Lower leg skin (tissue), 4 donors: ENCODE data around the gene ANKRD36B. TPM values are rescaled to one million over a fixed set of nuclear protein-coding genes. Genes with fewer than 3 reads are reported as not detected.
"Not testable (repeated sequence)": the region's sequence is repeated elsewhere in the genome, so short reads cannot be mapped to it uniquely, and the experiment has no call there.

Experiments
- DNase-seq, 2 donors: peaks; one replicate each; pipeline ENCODE4 v3.0.0-alpha.2; 2019; ENCODE audit warnings: low spot score in 2 of 2
- H3K4me3 ChIP-seq: fragments of 200-600 bp; sonication (generic); 2 replicates; pipeline ENCODE4 v1.5.1; 2017; ENCODE audit warnings: mild to moderate bottlenecking, low read depth; ENCODE audit not compliant: poor library complexity, severe bottlenecking
- CTCF ChIP-seq, 3 donors: fragments of 450-650 bp; IDR thresholded peaks; one replicate each; pipeline ENCODE4 v1.5.1; 2016; ENCODE audit warnings: antibody characterized with exemption in 3 of 3, mild to moderate bottlenecking in 3 of 3, moderate library complexity in 2 of 3
- POLR2A ChIP-seq, 2 donors: fragments of 450-650 bp; IDR thresholded peaks; one replicate each; pipeline ENCODE4 v1.6.1; 2016 to 2017; ENCODE audit warnings: antibody characterized with exemption in 2 of 2, mild to moderate bottlenecking in 1 of 2, moderate library complexity in 1 of 2
- WGBS, 2 donors: methylation state at CpG; one replicate each; pipeline ENCODE4 v1.1.5; 2018; 5-methylcytosine and 5-hydroxymethylcytosine counted together
- intact Hi-C: fragments of 100-400 bp; cut with DNase I; formaldehyde crosslinking; loops from one replicate; pipeline ENCODE4 v1.15.0; 2023; ENCODE audit warnings: low total_unique reads
- total RNA-seq, 4 donors: library from RNA; depleted of rRNA; stranded (reverse); fragments of >200 nt; gene quantifications; one replicate each; pipeline ENCODE4 v1.1.0, GENCODE V29; 2016

ANKRD36B gene
- 10 to 100 TPM; 11.0 to 33.1 (median 12.6) TPM for total RNA-seq

- DNase-seq: peak; percentile 42 to 94
- WGBS, 2 donors: 1% methylated on average over 17 to 18 of the region's 90 CpGs
- intact Hi-C loops: loop anchor here (10.0 kb wide), 1 partner anchor 105 kb away; no protein-coding TSS in a partner anchor
- peak within 1 kb of the TSS; percentile 55 for H3K4me3 ChIP-seq
These were observed at the start of gene ANKRD36B for GRCh38 chr2:97589598-97590510. Gene ANKRD36B (minus strand): TSS chr2:97589877. CDS start chr2:97589685, 192 bp downstream.

GRCh38 chr2:97626049-97626430 is 36.4 kb upstream of the ANKRD36B start:
- intact Hi-C loops, H3K4me3 ChIP-seq, DNase-seq: not testable (repeated sequence)
- 78 to 91% methylated on average over 8 of the region's 8 CpGs for WGBS, 2 donors

- H3K4me3 ChIP-seq, intact Hi-C loops, DNase-seq: not testable (repeated sequence)
- WGBS, 2 donors: 17 to 38% methylated on average over 2 of the region's 8 CpGs
These were observed 35.8 kb upstream of the ANKRD36B start for GRCh38 chr2:97625354-97626048.

GRCh38 chr2:97622976-97623375 is 33.3 kb upstream of the ANKRD36B start:
- intact Hi-C loops, H3K4me3 ChIP-seq, DNase-seq: not testable (repeated sequence)

- WGBS, 2 donors: 100% methylated on average over 1 of the region's 1 CpG
- H3K4me3 ChIP-seq, DNase-seq, intact Hi-C loops: not testable (repeated sequence)
These were observed 30.8 kb upstream of the ANKRD36B start for GRCh38 chr2:97620492-97620891.

- intact Hi-C loops, DNase-seq, H3K4me3 ChIP-seq: not testable (repeated sequence)
- no CpG with 5 or more reads among the region's 14 CpGs for WGBS, 2 donors
These were observed 29.5 kb upstream of the ANKRD36B start for GRCh38 chr2:97618939-97619827.

GRCh38 chr2:97617911-97618310 is 28.2 kb upstream of the ANKRD36B start:
- no peak overlapping the region for H3K4me3 ChIP-seq
- intact Hi-C loops: no loop called here
- no peak for TF ChIP-seq POLR2A (IDR thresholded peaks at IDR 0.05)
- TF ChIP-seq CTCF (IDR thresholded peaks at IDR 0.05): no peak
- 73 to 88% methylated on average over 5 to 6 of the region's 6 CpGs for WGBS, 2 donors
- no peak for DNase-seq

GRCh38 chr2:97615746-97616145 is 26.1 kb upstream of the ANKRD36B start:
- H3K4me3 ChIP-seq, DNase-seq, intact Hi-C loops: not testable (repeated sequence)
- WGBS, 2 donors: no CpG with 5 or more reads among the region's 8 CpGs

GRCh38 chr2:97611895-97612294 is 22.2 kb upstream of the ANKRD36B start:
- intact Hi-C loops, DNase-seq, H3K4me3 ChIP-seq: not testable (repeated sequence)
- WGBS, 2 donors: no CpG with 5 or more reads among the region's 7 CpGs

- H3K4me3 ChIP-seq, DNase-seq, intact Hi-C loops: not testable (repeated sequence)
- WGBS, 2 donors: 94 to 95% methylated on average over 3 to 4 of the region's 4 CpGs
These were observed 19.1 kb upstream of the ANKRD36B start for GRCh38 chr2:97608745-97609144.

GRCh38 chr2:97605524-97606339 is 16.1 kb upstream of the ANKRD36B start:
- H3K4me3 ChIP-seq, intact Hi-C loops, DNase-seq: not testable (repeated sequence)
- WGBS, 2 donors: 55% methylated on average over 2 of the region's 12 CpGs; no CpG with 5 or more reads in 1 of the 2 donors

- DNase-seq, intact Hi-C loops, H3K4me3 ChIP-seq: not testable (repeated sequence)
- WGBS, 2 donors: no CpG with 5 or more reads among the region's 8 CpGs
These were observed 15.4 kb upstream of the ANKRD36B start for GRCh38 chr2:97605109-97605508.
